ENCODE measurements around the gene PTCH1.

DNA sequence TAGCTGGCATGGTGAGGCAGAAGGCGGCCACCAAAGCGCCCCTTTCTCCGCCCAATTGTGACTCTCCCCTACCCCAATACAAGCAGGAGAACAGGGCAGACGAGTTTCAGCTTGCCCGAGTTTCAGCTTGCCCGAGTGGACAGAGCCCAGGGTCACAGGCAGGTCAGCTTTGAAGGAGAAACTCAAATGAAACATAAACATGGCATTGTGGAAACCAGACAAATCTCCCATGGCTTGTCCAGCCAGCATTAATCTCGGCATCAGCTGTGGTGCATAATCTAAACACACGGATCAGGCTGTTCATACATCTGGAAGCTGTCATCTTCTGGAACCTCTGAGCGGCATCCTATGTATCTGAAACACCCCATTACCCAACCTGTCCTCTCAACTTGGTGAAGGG lies 16.9 kb downstream of the PTCH1 start:
- TF ChIP-seq CTCF (IDR thresholded peaks at IDR 0.05; ENCODE audit: low read depth, low read length, missing input control) (no peak), REST (IDR thresholded peaks at IDR 0.05) (no peak), TAF1 (conservative IDR thresholded peaks at IDR 0.05) (no peak), MAX (IDR thresholded peaks at IDR 0.05) (no peak), EGR1 (IDR thresholded peaks at IDR 0.05; ENCODE audit: low read depth in 2 of 2) (no peak), RAD21 (IDR thresholded peaks at IDR 0.05) (no peak), ZBTB33 (IDR thresholded peaks at IDR 0.05) (no peak), YY1 (IDR thresholded peaks at IDR 0.05) (no peak), ATF3 (IDR thresholded peaks at IDR 0.05) (no peak)
